Lower leg skin (tissue), 4 donors: ENCODE results near the gene SMARCB1. TPM values are rescaled to one million over a fixed set of nuclear protein-coding genes. Genes with fewer than 3 reads are reported as not detected.

ENCODE experiments used
- DNase-seq, 2 donors: peaks; one replicate each; pipeline ENCODE4 v3.0.0-alpha.2; 2019; ENCODE audit warnings: low spot score in 2 of 2
- H3K4me3 ChIP-seq: fragments of 200-600 bp; sonication (generic); 2 replicates; pipeline ENCODE4 v1.5.1; 2017; ENCODE audit warnings: mild to moderate bottlenecking, low read depth; ENCODE audit not compliant: poor library complexity, severe bottlenecking
- POLR2A ChIP-seq, 2 donors: fragments of 450-650 bp; IDR thresholded peaks; one replicate each; pipeline ENCODE4 v1.6.1; 2016 to 2017; ENCODE audit warnings: antibody characterized with exemption in 2 of 2, mild to moderate bottlenecking in 1 of 2, moderate library complexity in 1 of 2
- WGBS, 2 donors: methylation state at CpG; one replicate each; pipeline ENCODE4 v1.1.5; 2018; 5-methylcytosine and 5-hydroxymethylcytosine counted together
- intact Hi-C: fragments of 100-400 bp; cut with DNase I; formaldehyde crosslinking; loops from one replicate; pipeline ENCODE4 v1.15.0; 2023; ENCODE audit warnings: low total_unique reads
- total RNA-seq, 4 donors: library from RNA; depleted of rRNA; stranded (reverse); fragments of >200 nt; gene quantifications; one replicate each; pipeline ENCODE4 v1.1.0, GENCODE V29; 2016
- TF ChIP-seq, protein P1 (sequence below), 3 donors: fragments of 450-650 bp; IDR thresholded peaks; one replicate each; pipeline ENCODE4 v1.5.1; 2016; ENCODE audit warnings: antibody characterized with exemption in 3 of 3, mild to moderate bottlenecking in 3 of 3, moderate library complexity in 2 of 3

Gene SMARCB1
- total RNA-seq, 4 donors from 2014 or later, result 52.2 to 61.6 (median 55.2) TPM

DNA sequence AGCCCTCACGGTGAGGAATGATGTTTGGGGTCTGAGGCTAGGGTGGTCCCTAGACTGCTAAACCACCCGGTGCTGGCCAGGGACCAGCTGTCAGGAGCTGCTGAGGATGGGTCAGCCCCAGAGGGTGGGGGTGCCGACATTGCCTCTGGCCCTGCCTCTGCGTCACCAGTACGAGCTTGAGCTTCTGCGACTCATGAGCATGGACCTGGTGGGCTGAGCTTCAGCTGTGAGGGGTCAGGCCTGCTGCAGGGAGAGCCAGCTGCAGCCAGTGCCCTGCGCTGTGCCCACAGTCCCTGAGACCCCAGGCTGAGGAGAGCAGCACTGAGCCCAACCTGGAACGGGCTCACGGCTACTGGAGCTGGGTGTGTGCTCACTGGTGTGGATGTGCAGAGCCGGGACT is 45.0 kb downstream of the SMARCB1 start:
- intact Hi-C loops, result no loop called here

DNA sequence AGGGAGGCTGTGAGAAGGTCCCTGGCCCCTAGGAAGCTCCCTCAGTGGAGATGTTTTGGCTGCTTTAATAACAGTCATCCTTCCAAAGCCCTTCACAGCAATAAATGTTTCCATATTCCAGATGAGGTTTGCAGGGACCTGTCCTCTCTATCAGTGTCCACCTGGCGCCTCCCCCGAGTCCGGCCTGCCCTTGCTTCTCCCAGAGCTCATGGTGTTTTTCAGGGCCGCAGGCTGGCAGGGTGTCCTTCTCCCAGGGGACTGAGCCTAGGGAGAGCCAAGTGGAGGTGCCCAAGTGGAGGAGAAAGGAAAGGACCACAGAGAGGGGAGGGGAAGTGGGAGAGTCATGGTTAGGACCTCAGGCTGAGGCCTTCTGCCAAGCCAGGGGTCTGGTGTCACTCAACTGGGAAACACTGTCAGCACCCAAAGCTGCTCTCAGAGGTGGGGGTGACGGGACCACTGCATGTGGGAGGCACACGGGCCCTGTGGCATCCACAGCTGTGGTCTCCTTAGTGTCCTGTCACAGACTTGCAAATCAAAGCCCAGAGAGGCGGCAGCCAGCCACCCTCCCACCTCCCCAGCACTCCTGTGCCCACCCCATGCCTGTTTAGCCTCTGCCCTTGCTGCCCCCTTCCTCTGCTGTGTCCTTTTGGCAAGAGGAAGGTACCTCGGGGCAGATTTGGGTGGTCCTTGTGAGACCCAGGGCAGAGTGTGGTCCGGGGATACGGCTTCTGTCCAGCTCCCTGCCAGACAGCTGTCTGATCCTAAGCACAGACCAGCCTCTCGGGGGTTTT is 45.7 kb downstream of the SMARCB1 start:
- no peak overlapping the region for H3K4me3 ChIP-seq
- TF ChIP-seq, protein P1, sequence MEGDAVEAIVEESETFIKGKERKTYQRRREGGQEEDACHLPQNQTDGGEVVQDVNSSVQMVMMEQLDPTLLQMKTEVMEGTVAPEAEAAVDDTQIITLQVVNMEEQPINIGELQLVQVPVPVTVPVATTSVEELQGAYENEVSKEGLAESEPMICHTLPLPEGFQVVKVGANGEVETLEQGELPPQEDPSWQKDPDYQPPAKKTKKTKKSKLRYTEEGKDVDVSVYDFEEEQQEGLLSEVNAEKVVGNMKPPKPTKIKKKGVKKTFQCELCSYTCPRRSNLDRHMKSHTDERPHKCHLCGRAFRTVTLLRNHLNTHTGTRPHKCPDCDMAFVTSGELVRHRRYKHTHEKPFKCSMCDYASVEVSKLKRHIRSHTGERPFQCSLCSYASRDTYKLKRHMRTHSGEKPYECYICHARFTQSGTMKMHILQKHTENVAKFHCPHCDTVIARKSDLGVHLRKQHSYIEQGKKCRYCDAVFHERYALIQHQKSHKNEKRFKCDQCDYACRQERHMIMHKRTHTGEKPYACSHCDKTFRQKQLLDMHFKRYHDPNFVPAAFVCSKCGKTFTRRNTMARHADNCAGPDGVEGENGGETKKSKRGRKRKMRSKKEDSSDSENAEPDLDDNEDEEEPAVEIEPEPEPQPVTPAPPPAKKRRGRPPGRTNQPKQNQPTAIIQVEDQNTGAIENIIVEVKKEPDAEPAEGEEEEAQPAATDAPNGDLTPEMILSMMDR (IDR thresholded peaks at IDR 0.05), result no peak
- TF ChIP-seq POLR2A (IDR thresholded peaks at IDR 0.05), result no peak
- intact Hi-C loops, result no loop called here
- 85 to 87% methylated on average over 10 to 11 of the region's 11 CpGs for WGBS, 2 donors
- no peak for DNase-seq

More for the DNA sequence above, 45.0 kb downstream of the SMARCB1 start:
- no peak for DNase-seq
- H3K4me3 ChIP-seq, result no peak overlapping the region
- 77 to 85% methylated on average over 3 to 9 of the region's 10 CpGs for WGBS, 2 donors
- TF ChIP-seq, protein P1 (IDR thresholded peaks at IDR 0.05), result no peak
- no peak for TF ChIP-seq POLR2A (IDR thresholded peaks at IDR 0.05)

DNA sequence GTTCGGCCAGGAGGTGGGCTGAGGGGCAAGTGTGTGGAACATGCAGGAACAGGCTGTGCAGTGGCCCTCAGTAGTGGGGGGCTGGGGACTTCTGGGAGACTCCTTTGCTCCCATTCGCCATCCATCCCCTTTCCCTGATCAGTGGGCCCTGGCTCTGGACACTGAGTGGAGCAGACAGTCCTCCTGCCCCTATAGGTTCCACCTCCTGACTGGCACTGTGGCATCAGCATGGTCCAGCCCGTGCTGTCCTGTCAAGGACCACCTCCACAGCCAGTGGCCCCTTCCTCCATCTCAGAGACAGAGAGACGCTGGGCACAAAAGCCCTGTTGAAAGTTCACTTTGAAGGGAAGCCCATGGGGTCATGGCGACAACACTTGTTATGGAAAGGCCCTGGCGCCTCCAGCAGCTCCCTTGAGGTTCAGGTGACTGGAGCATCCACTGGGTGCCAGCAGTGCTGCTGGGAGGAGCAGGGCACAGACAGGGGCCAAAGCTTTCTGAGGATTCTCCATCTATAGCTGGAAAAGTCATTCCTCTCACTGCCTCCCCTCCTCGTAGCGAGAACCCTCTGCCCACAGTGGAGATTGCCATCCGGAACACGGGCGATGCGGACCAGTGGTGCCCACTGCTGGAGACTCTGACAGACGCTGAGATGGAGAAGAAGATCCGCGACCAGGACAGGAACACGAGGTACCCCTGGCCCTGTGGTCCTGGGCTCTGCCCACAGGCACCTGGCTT is 46.4 kb downstream of the SMARCB1 start:
- no peak overlapping the region for H3K4me3 ChIP-seq
- 89 to 93% methylated on average over 16 of the region's 16 CpGs for WGBS, 2 donors
- no peak for DNase-seq
- intact Hi-C loops, result no loop called here
- TF ChIP-seq, protein P1 (IDR thresholded peaks at IDR 0.05), result no peak
- no peak for TF ChIP-seq POLR2A (IDR thresholded peaks at IDR 0.05)

DNA sequence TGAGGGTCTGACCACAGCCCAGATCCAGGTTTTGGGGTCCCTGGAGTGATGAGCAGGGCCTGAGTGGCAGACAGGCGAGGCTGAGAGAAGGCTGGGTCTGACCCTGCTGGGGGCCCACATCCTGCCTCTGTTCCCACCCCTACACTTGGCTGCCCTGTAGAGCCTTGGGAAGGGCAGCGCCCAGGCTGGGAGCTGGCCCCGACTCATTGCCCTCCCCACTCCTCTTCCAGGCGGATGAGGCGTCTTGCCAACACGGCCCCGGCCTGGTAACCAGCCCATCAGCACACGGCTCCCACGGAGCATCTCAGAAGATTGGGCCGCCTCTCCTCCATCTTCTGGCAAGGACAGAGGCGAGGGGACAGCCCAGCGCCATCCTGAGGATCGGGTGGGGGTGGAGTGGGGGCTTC is 47.1 kb downstream of the SMARCB1 start:
- H3K4me3 ChIP-seq, result no peak overlapping the region
- intact Hi-C loops, result no loop called here
- WGBS, 2 donors, result 72 to 82% methylated on average over 13 of the region's 13 CpGs
- no peak for DNase-seq
- TF ChIP-seq, protein P1 (IDR thresholded peaks at IDR 0.05), result no peak
- TF ChIP-seq POLR2A (IDR thresholded peaks at IDR 0.05), result no peak

DNA sequence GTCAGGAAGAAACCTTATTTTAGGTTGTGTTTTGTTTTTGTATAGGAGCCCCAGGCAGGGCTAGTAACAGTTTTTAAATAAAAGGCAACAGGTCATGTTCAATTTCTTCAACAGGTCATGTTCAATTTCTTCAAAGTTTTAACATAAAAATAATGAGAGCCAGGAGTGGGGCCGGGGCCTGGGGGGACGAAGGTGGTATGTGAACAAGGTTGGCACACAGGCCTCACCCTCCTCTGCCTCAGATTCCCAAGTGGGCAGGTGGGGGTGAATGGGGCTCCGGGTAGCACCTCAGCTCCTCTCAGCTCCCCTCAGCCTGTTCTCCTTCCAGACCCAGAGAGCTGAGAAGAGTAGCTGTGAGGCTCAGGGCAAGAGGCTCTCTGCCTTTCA is 47.6 kb downstream of the SMARCB1 start:
- WGBS, 2 donors, result 91 to 92% methylated on average over 3 of the region's 3 CpGs
- intact Hi-C loops, result no loop called here
- DNase-seq, result no peak
- TF ChIP-seq, protein P1 (IDR thresholded peaks at IDR 0.05), result no peak
- no peak for TF ChIP-seq POLR2A (IDR thresholded peaks at IDR 0.05)
- H3K4me3 ChIP-seq, result no peak overlapping the region
